Measurements from ENCODE around the gene IMMP2L.

IMMP2L gene

GRCh38 chr7:111578754-111579153 lies 16.5 kb upstream of the IMMP2L start:
- Histone ChIP-seq H3K9me3 (no peaks in the 10 kb centered on the region), H3K27me3 (no peaks in the 10 kb centered on the region), H3K4me3 (ENCODE audit: low read depth, low read length) (no peak overlapping the region), H3K36me3 (no peaks in the 10 kb centered on the region), H3K4me1 (no peaks in the 10 kb centered on the region)
- no peak for DNase-seq
- no peak for TF ChIP-seq CTCF (IDR thresholded peaks at IDR 0.05; ENCODE audit: low read depth, low read length)

- H3K4me1 ChIP-seq: no peaks in the 10 kb centered on the region
- no peak for DNase-seq
- no peak overlapping the region for H3K4me3 ChIP-seq (ENCODE audit: low read depth, low read length)
- no peaks in the 10 kb centered on the region for H3K9me3 ChIP-seq
- no peak for TF ChIP-seq CTCF (IDR thresholded peaks at IDR 0.05; ENCODE audit: low read depth, low read length)
- no peaks in the 10 kb centered on the region for H3K36me3 ChIP-seq
- H3K27me3 ChIP-seq: no peaks in the 10 kb centered on the region
Observed at GRCh38 chr7:111571720-111572119, 9.4 kb upstream of the IMMP2L start.

- H3K4me1 ChIP-seq: no peaks in the 10 kb centered on the region
- no peak for TF ChIP-seq CTCF (IDR thresholded peaks at IDR 0.05; ENCODE audit: low read depth, low read length)
- DNase-seq: no peak
- H3K9me3 ChIP-seq: no peaks in the 10 kb centered on the region
- H3K27me3 ChIP-seq: no peaks in the 10 kb centered on the region
- H3K36me3 ChIP-seq: no peaks in the 10 kb centered on the region
- H3K4me3 ChIP-seq (ENCODE audit: low read depth, low read length): no peak overlapping the region
Observed at GRCh38 chr7:111568870-111569462, 6.7 kb upstream of the IMMP2L start.

- Histone ChIP-seq H3K36me3 (no peaks in the 10 kb centered on the region), H3K9me3 (no peaks in the 10 kb centered on the region), H3K4me3 (ENCODE audit: low read depth, low read length) (no peak overlapping the region), H3K4me1 (no peaks in the 10 kb centered on the region), H3K27me3 (no peaks in the 10 kb centered on the region)
- no peak for TF ChIP-seq CTCF (IDR thresholded peaks at IDR 0.05; ENCODE audit: low read depth, low read length)
- no peak for DNase-seq
Observed at GRCh38 chr7:111568419-111568818, 6.1 kb upstream of the IMMP2L start.

GRCh38 chr7:111564078-111564477 lies 1.8 kb upstream of the IMMP2L start:
- DNase-seq: no peak
- H3K9me3 ChIP-seq: no peaks in the 10 kb centered on the region
- no peaks in the 10 kb centered on the region for H3K27me3 ChIP-seq
- peaks cover 13% of the 10 kb centered on the region for H3K4me1 ChIP-seq
- H3K4me3 ChIP-seq (ENCODE audit: low read depth, low read length): no peak overlapping the region
- H3K36me3 ChIP-seq: no peaks in the 10 kb centered on the region
- TF ChIP-seq CTCF (IDR thresholded peaks at IDR 0.05; ENCODE audit: low read depth, low read length): no peak

- no peak for DNase-seq
- TF ChIP-seq CTCF (IDR thresholded peaks at IDR 0.05; ENCODE audit: low read depth, low read length): no peak
- Histone ChIP-seq H3K36me3 (peaks cover 20% of the 10 kb centered on the region), H3K9me3 (no peaks in the 10 kb centered on the region), H3K27me3 (no peaks in the 10 kb centered on the region), H3K4me3 (ENCODE audit: low read depth, low read length) (peak overlapping the region; percentile 68), H3K4me1 (peaks cover 21% of the 10 kb centered on the region)
Observed at GRCh38 chr7:111561654-111561903, 713 bp downstream of the IMMP2L start.

All from BE2C (cell line).